K562 (cell line): Measurements from ENCODE around the gene USP10.

ENCODE experiments used
- ATF7 ChIP-seq: fragments of 450-650 bp; IDR thresholded peaks from 2 replicates; pipeline ENCODE4 v1.7.1; 2014; ENCODE audit warnings: mild to moderate bottlenecking, moderate library complexity
- BCLAF1 ChIP-seq, 2 experiments: fragments of 450-650 bp in 1 of 2; IDR thresholded peaks; 2 replicates each; pipeline ENCODE4 v1.6.1; 2011 to 2017; ENCODE audit warnings: low read depth in 2 of 2, antibody characterized with exemption in 1 of 2, borderline replicate concordance in 1 of 2, low read length in 1 of 2, mild to moderate bottlenecking in 1 of 2, mixed read lengths in 1 of 2; ENCODE audit not compliant: control insufficient read depth in 1 of 2
- CTCF ChIP-seq, 3 experiments: IDR thresholded peaks in 2 of 3; conservative IDR thresholded peaks in 1 of 3; 2 replicates each; pipeline ENCODE4 v1.5.1; 2011 to 2012; ENCODE audit warnings: low read length in 3 of 3, mild to moderate bottlenecking in 3 of 3, control low read depth in 2 of 3, improper control_type of control experiment in 1 of 3, inconsistent platforms in 1 of 3, low read depth in 1 of 3, mixed read lengths in 1 of 3, moderate library complexity in 1 of 3; ENCODE audit not compliant: insufficient read depth in 2 of 3
- GATA2 ChIP-seq: sonication (generic); formaldehyde crosslinking; IDR thresholded peaks from 2 replicates; pipeline ENCODE4 v1.4.0; 2020; ENCODE audit warnings: mild to moderate bottlenecking, missing genetic modification reagents
- GATAD2A ChIP-seq: fragments of 450-650 bp; IDR thresholded peaks from 2 replicates; pipeline ENCODE4 v1.6.1; 2017
- KLF13 ChIP-seq: fragments of 450-650 bp; IDR thresholded peaks from 2 replicates; pipeline ENCODE4 v1.6.1; 2016; ENCODE audit warnings: missing genetic modification characterization, low read depth, mild to moderate bottlenecking, missing compliant biosample characterization, moderate library complexity, borderline replicate concordance
- MAFK ChIP-seq: IDR thresholded peaks from 2 replicates; pipeline ENCODE4 v1.6.1; 2011; ENCODE audit warnings: low read length, improper control_type of control experiment
- POLR2A ChIP-seq: fragments of 450-650 bp; conservative IDR thresholded peaks from 2 replicates; pipeline ENCODE4 v1.6.1; 2016
- YY1 ChIP-seq, 3 experiments: IDR thresholded peaks; 2 replicates each; pipeline ENCODE4 v1.6.1; 2011; ENCODE audit warnings: low read length in 2 of 3, mild to moderate bottlenecking in 2 of 3, moderate library complexity in 2 of 3, borderline replicate concordance in 1 of 3, control low read depth in 1 of 3, low read depth in 1 of 3; ENCODE audit not compliant: insufficient read depth in 3 of 3, insufficient replicate concordance in 2 of 3, control insufficient read depth in 1 of 3, insufficient read length in 1 of 3; ENCODE audit errors: extremely low read depth in 1 of 3
- ZFPM2 ChIP-seq: fragments of 250-450 bp; sonication (Bioruptor Pico); IDR thresholded peaks from 2 replicates; pipeline ENCODE4 v1.5.1; 2022; ENCODE audit warnings: mild to moderate bottlenecking
- ZNF134 ChIP-seq: fragments of 250-450 bp; sonication (Bioruptor Pico); conservative IDR thresholded peaks from 2 replicates; pipeline ENCODE4 v1.4.0; 2020
- ZNF398 ChIP-seq: fragments of 250-450 bp; sonication (Bioruptor Pico); IDR thresholded peaks from 2 replicates; pipeline ENCODE4 v1.8.0; 2021; ENCODE audit warnings: moderate library complexity, mild to moderate bottlenecking, inconsistent platforms

- no peak for TF ChIP-seq GATAD2A
- no peak for TF ChIP-seq CTCF (IDR thresholded peaks at IDR 0.05 in 2 of 3, conservative IDR thresholded peaks at IDR 0.05 in 1 of 3; ENCODE audit: insufficient read depth in 2 of 3, low read depth in 1 of 3, low read length in 3 of 3)
- no peak for TF ChIP-seq GATA2
- no peak for TF ChIP-seq BCLAF1 (IDR thresholded peaks at IDR 0.05; ENCODE audit: borderline replicate concordance in 1 of 2, control insufficient read depth in 1 of 2, low read depth in 2 of 2, low read length in 1 of 2)
- TF ChIP-seq ATF7, result no peak
- TF ChIP-seq ZNF398, result no peak
- no peak for TF ChIP-seq POLR2A
- no peak for TF ChIP-seq KLF13
- no peak for TF ChIP-seq MAFK
- TF ChIP-seq YY1 (IDR thresholded peaks at IDR 0.05; ENCODE audit: borderline replicate concordance in 1 of 3, control insufficient read depth in 1 of 3, extremely low read depth in 1 of 3, insufficient read depth in 3 of 3, insufficient read length in 1 of 3, insufficient replicate concordance in 2 of 3, low read depth in 1 of 3, low read length in 2 of 3), result no peak
- no peak for TF ChIP-seq ZFPM2 (CRISPR knock-in tag)
- TF ChIP-seq ZNF134, result no peak
These were observed 50.0 kb downstream of the USP10 start for GRCh38 chr16:84749815-84750214.
